Trophoblast cell (in vitro differentiated cells and primary cell): ENCODE data around the gene ZBED1. TPM values are rescaled to one million over a fixed set of nuclear protein-coding genes. Genes with fewer than 3 reads are reported as not detected.

ENCODE experiments used
- DNase-seq, 2 donors: peaks; one replicate each; pipeline ENCODE4 v3.0.0-alpha.2; 2016
- H2AFZ ChIP-seq: 2 replicates; pipeline ENCODE4 v1.6.1; 2013; ENCODE audit warnings: low read length, moderate library complexity, mild to moderate bottlenecking; ENCODE audit not compliant: insufficient read depth, poor library complexity
- H2AK5ac ChIP-seq: 2 replicates; pipeline ENCODE4 v1.6.1; 2013; ENCODE audit warnings: mild to moderate bottlenecking, low read length
- H2BK120ac ChIP-seq: 2 replicates; pipeline ENCODE4 v1.6.1; 2013; ENCODE audit warnings: low read length, mild to moderate bottlenecking, moderate library complexity; ENCODE audit not compliant: insufficient read depth, poor library complexity
- H2BK12ac ChIP-seq: 2 replicates; pipeline ENCODE4 v1.6.1; 2013; ENCODE audit warnings: mild to moderate bottlenecking, low read length, moderate library complexity
- H2BK5ac ChIP-seq: 2 replicates; pipeline ENCODE4 v1.6.1; 2013; ENCODE audit warnings: low read length, low read depth, moderate library complexity, mild to moderate bottlenecking; ENCODE audit not compliant: poor library complexity
- H3K14ac ChIP-seq: 2 replicates; pipeline ENCODE4 v1.6.1; 2013; ENCODE audit warnings: mild to moderate bottlenecking, low read length
- H3K18ac ChIP-seq: 2 replicates; pipeline ENCODE4 v1.6.1; 2013; ENCODE audit warnings: mild to moderate bottlenecking, low read length
- H3K23ac ChIP-seq: 2 replicates; pipeline ENCODE4 v1.6.1; 2013; ENCODE audit warnings: low read length
- H3K27ac ChIP-seq: 2 replicates; pipeline ENCODE4 v1.5.1; 2013; ENCODE audit warnings: low read depth, mild to moderate bottlenecking, inconsistent platforms, low read length, moderate library complexity
- H3K27me3 ChIP-seq: 2 replicates; pipeline ENCODE4 v1.6.1; 2013; ENCODE audit warnings: inconsistent platforms, mild to moderate bottlenecking, low read length, moderate library complexity; ENCODE audit not compliant: insufficient read depth
- H3K36me3 ChIP-seq, 2 experiments: 1 replicate in 1 of 2; 2 replicates in 1 of 2; pipeline ENCODE4 v1.6.1; 2013; ENCODE audit warnings: low read length in 2 of 2, mild to moderate bottlenecking in 2 of 2, moderate library complexity in 1 of 2; ENCODE audit not compliant: insufficient read depth in 2 of 2, control insufficient read depth in 1 of 2
- H3K4ac ChIP-seq: 2 replicates; pipeline ENCODE4 v1.6.1; 2013; ENCODE audit warnings: low read depth, mild to moderate bottlenecking, low read length, moderate library complexity
- H3K4me1 ChIP-seq, 2 experiments: 1 replicate in 1 of 2; 2 replicates in 1 of 2; pipeline ENCODE4 v1.6.1; 2013; ENCODE audit warnings: low read length in 2 of 2, mild to moderate bottlenecking in 2 of 2, moderate library complexity in 1 of 2; ENCODE audit not compliant: insufficient read depth in 2 of 2, control insufficient read depth in 1 of 2
- H3K4me2 ChIP-seq: 2 replicates; pipeline ENCODE4 v1.6.1; 2013; ENCODE audit warnings: inconsistent platforms, mild to moderate bottlenecking, low read length, moderate library complexity
- H3K4me3 ChIP-seq: 2 replicates; pipeline ENCODE4 v1.5.1; 2013; ENCODE audit warnings: mild to moderate bottlenecking, low read depth, low read length, inconsistent platforms
- H3K79me1 ChIP-seq: one replicate; pipeline ENCODE4 v1.6.1; 2013; ENCODE audit warnings: low read length
- H3K79me2 ChIP-seq: 2 replicates; pipeline ENCODE4 v1.6.1; 2013; ENCODE audit warnings: low read length, mild to moderate bottlenecking; ENCODE audit not compliant: control insufficient read depth, insufficient read depth, poor library complexity
- H3K9ac ChIP-seq: 2 replicates; pipeline ENCODE4 v1.6.1; 2013; ENCODE audit warnings: mild to moderate bottlenecking, low read length
- H3K9me3 ChIP-seq: 2 replicates; pipeline ENCODE4 v1.6.1; 2013; ENCODE audit warnings: low read depth, mild to moderate bottlenecking, control low read depth, inconsistent platforms, low read length; ENCODE audit not compliant: insufficient read depth
- H4K12ac ChIP-seq: 2 replicates; pipeline ENCODE4 v1.6.1; 2013; ENCODE audit warnings: low read depth, mild to moderate bottlenecking, low read length, moderate library complexity
- H4K8ac ChIP-seq: 2 replicates; pipeline ENCODE4 v1.6.1; 2013; ENCODE audit warnings: low read depth, mild to moderate bottlenecking, low read length, moderate library complexity
- H4K91ac ChIP-seq: one replicate; pipeline ENCODE4 v1.6.1; 2013; ENCODE audit warnings: low read depth, mild to moderate bottlenecking, low read length, moderate library complexity
- WGBS: extraction: QIAGEN DNeasy Blood & Tissue Kit; methylation state at CpG from one replicate; pipeline ENCODE4 v1.1.7; 2013; ENCODE audit warnings: missing lambda C conversion rate; ENCODE audit not compliant: insufficient read length, insufficient coverage; ENCODE audit errors: extremely low coverage; 5-methylcytosine and 5-hydroxymethylcytosine counted together
- polyA plus RNA-seq: library from polyadenylated mRNA; stranded (reverse); fragments of 200-250 nt; gene quantifications from 2 replicates; pipeline ENCODE4 v1.2.3, GENCODE V29; 2013

The ZBED1 gene
- 15.4 and 16.5 TPM in 2 replicates for polyA plus RNA-seq

DNA sequence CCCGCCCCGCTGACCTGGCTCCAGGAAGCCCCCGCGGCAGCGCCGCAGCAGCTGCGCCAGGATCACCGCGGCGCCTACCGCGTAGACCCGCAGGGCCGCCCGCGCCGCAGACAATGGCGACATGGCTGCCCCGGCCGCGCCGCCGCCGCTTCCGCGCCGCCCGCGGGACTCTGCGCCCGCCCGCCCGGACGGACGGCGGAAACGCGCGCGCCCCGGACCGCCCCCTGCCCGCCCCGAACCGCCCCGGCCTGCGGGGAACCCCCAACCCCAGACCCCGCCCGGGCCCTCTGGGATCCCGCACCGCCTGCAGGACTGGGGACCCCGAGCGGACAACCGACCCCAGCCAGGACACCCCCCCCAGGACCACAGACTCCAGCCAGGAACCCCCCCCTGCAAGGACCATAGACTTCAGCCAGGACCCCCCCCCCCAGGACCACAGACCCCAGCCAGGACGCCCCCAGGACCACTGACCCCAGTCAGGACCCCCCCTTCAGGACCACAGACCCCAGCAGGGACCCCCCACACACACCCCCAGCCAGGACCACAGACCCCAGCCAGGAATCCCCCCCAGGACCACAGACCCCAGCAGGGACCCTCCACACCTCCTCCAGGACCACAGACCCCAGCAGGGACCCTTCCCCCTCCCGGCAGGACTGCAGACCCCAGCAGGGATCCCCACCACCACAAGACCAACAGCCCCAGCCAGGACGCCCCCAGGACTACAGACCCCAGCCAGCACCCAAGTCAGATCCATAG is at the start of gene ZBED1, which contains the start of gene DHRSX:
Gene ZBED1 (minus strand): TSS at position 174 of the 756 bp plus-strand sequence. CDS start 10,257 bp downstream, outside the sequence.
Gene DHRSX (minus strand): TSS at position 174 of the 756 bp plus-strand sequence. CDS start 51 bp downstream, at position 123.
- Histone ChIP-seq H2AK5ac (peak within 1 kb of the TSS; percentile 93), H3K23ac (no peak within 1 kb of the TSS), H3K4ac (peak within 1 kb of the TSS; percentile 90), H3K36me3 (no peaks in the 10 kb centered on the region), H3K27ac (peak within 1 kb of the TSS; percentile 76), H2BK120ac (peak within 1 kb of the TSS; percentile 96), H4K8ac (peak within 1 kb of the TSS; percentile 96), H2BK5ac (peak within 1 kb of the TSS; percentile 94), H3K79me2 (peaks cover 11% of the 10 kb centered on the region), H2AFZ (peak within 1 kb of the TSS; percentile 95), H2BK12ac (peak within 1 kb of the TSS; percentile 96), H3K14ac (peak within 1 kb of the TSS; percentile 95), H3K18ac (peak within 1 kb of the TSS; percentile 97), H4K91ac (peak within 1 kb of the TSS; percentile 98), H3K9ac (peak within 1 kb of the TSS; percentile 88), H3K4me3 (peak within 1 kb of the TSS; percentile 90), H4K12ac (peak within 1 kb of the TSS; percentile 97), H3K27me3 (no peaks in the 10 kb centered on the region), H3K4me1 (peaks cover 20 to 23% of the 10 kb centered on the region in 2 experiments), H3K4me2 (peak within 1 kb of the TSS; percentile 67), H3K79me1 (peaks cover 22% of the 10 kb centered on the region), H3K9me3 (no peaks in the 10 kb centered on the region)
- peak; percentile 52 to 74 for DNase-seq
- no CpG with 5 or more reads among the region's 57 CpGs for WGBS

GRCh38 chrX:2549876-2550275 is 49.1 kb upstream of the ZBED1 start:
- Histone ChIP-seq H4K91ac (no peak overlapping the region), H3K79me2 (no peaks in the 10 kb centered on the region), H3K9me3 (peaks cover 1% of the 10 kb centered on the region), H3K27me3 (no peaks in the 10 kb centered on the region), H3K36me3 (no peaks in the 10 kb centered on the region), H2BK5ac (no peak overlapping the region), H3K14ac (no peak overlapping the region), H3K9ac (no peak overlapping the region), H2AK5ac (no peak overlapping the region), H3K27ac (no peak overlapping the region), H3K4me3 (no peak overlapping the region), H4K12ac (no peak overlapping the region), H3K4me2 (no peak overlapping the region), H3K4ac (no peak overlapping the region), H2BK120ac (no peak overlapping the region), H3K18ac (no peak overlapping the region), H3K4me1 (peaks cover 0 to 2% of the 10 kb centered on the region in 2 experiments), H2AFZ (no peak overlapping the region), H2BK12ac (no peak overlapping the region), H3K23ac (no peak overlapping the region), H4K8ac (no peak overlapping the region), H3K79me1 (no peaks in the 10 kb centered on the region)
- WGBS: no CpG with 5 or more reads among the region's 7 CpGs
- DNase-seq: no peak

DNA sequence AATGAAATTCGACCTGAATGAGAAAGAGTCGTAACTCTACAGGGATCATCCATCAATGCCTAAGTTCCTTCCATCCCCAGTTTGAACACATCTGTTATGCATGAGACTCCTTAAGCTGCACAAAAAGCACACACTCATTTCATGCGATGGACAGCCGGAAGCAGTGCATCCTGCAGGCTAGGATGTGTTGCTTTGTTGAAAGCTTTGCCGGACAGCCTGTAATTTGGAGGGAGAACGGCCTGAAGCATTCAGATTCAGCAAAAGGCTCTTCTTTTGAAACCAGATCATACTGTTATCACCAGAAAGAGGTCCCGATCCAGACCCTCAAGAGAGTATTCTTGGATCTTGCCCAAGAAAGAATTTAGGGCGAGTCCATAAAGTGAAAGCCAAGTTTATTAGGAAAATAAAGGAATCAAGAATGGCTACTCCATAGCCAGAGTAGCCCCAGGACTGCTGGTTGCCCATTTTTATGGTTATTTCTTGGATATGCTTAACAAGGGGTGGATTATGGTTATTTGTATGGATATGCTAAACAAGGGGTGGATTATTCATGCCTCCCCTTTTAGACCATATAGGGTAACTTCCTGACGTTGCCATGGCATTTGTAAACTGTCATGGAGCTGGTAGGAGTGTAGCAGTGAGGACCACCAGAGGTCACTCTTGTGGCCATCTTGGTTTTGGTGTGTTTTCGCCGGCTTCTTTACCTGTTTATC is 48.1 kb upstream of the ZBED1 start:
- no peaks in the 10 kb centered on the region for H3K79me2 ChIP-seq
- no peak overlapping the region for H2BK120ac ChIP-seq
- no peak overlapping the region for H3K4ac ChIP-seq
- no peak overlapping the region for H3K14ac ChIP-seq
- no peak overlapping the region for H2BK5ac ChIP-seq
- H4K12ac ChIP-seq: no peak overlapping the region
- no peak overlapping the region for H2AFZ ChIP-seq
- no peak overlapping the region for H2AK5ac ChIP-seq
- WGBS: no CpG with 5 or more reads among the region's 11 CpGs
- no peak for DNase-seq
- no peak overlapping the region for H4K8ac ChIP-seq
- H3K23ac ChIP-seq: no peak overlapping the region
- H3K79me1 ChIP-seq: no peaks in the 10 kb centered on the region
- no peak overlapping the region for H3K4me3 ChIP-seq
- H3K36me3 ChIP-seq: no peaks in the 10 kb centered on the region
- no peak overlapping the region for H3K18ac ChIP-seq
- H3K27me3 ChIP-seq: no peaks in the 10 kb centered on the region
- H2BK12ac ChIP-seq: no peak overlapping the region
- H3K4me1 ChIP-seq: peaks cover 0 to 2% of the 10 kb centered on the region in 2 experiments
- no peak overlapping the region for H3K9ac ChIP-seq
- no peak overlapping the region for H3K27ac ChIP-seq
- peaks cover 3% of the 10 kb centered on the region for H3K9me3 ChIP-seq
- H3K4me2 ChIP-seq: no peak overlapping the region
- no peak overlapping the region for H4K91ac ChIP-seq

GRCh38 chrX:2547736-2548135 is 47.0 kb upstream of the ZBED1 start:
- no peak overlapping the region for H3K9ac ChIP-seq
- H3K14ac ChIP-seq: no peak overlapping the region
- H2AFZ ChIP-seq: no peak overlapping the region
- H4K12ac ChIP-seq: no peak overlapping the region
- H3K79me2 ChIP-seq: no peaks in the 10 kb centered on the region
- H3K23ac ChIP-seq: no peak overlapping the region
- no peak overlapping the region for H4K91ac ChIP-seq
- H4K8ac ChIP-seq: no peak overlapping the region
- no peak overlapping the region for H3K27ac ChIP-seq
- no peak overlapping the region for H3K4me3 ChIP-seq
- H3K18ac ChIP-seq: no peak overlapping the region
- WGBS: no CpG with 5 or more reads among the region's 4 CpGs
- H2BK12ac ChIP-seq: no peak overlapping the region
- no peaks in the 10 kb centered on the region for H3K27me3 ChIP-seq
- H3K4me1 ChIP-seq: peaks cover 0 to 2% of the 10 kb centered on the region in 2 experiments
- H3K9me3 ChIP-seq: peaks cover 3% of the 10 kb centered on the region
- no peaks in the 10 kb centered on the region for H3K79me1 ChIP-seq
- H2AK5ac ChIP-seq: no peak overlapping the region
- H3K4ac ChIP-seq: no peak overlapping the region
- no peak overlapping the region for H3K4me2 ChIP-seq
- H2BK120ac ChIP-seq: no peak overlapping the region
- H2BK5ac ChIP-seq: no peak overlapping the region
- DNase-seq: peak in 1 of 2 donors; percentile 24
- no peaks in the 10 kb centered on the region for H3K36me3 ChIP-seq
